NK-92 treated with Interleukin-12 subunit alpha and Interleukin-12 subunit beta, amount 100 ng/mL, for 24 hours (cell line): ENCODE results near the gene MSI2.
"Not testable (repeated sequence)": the region's sequence is repeated elsewhere in the genome, so short reads cannot be mapped to it uniquely, and the experiment has no call there.

Experiments
- DNase-seq: peaks from one replicate; lab custom pipeline; 2025; lab: John Stamatoyannopoulos, UW

MSI2 gene

DNA sequence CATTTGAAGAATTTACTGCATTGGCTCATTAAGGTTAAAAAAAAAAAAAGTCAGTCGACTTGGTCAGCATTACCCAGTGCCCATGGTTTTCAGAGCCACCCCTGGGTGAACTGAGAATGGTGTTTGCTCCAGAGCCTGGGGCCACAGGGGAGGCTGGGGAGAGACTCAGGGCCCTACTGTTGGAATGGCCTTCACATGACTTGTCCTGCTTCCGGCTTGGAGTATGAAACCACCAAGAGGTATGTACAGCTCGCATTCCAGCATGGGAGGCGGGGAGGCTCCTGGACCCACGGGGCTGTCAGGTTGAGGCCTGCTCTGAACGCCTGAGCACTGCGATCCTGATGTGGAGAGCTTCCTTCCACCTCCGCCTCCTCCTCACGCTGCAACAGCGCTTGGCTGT lies 36.8 kb downstream of the MSI2 start:
- DNase-seq = no peak

DNA sequence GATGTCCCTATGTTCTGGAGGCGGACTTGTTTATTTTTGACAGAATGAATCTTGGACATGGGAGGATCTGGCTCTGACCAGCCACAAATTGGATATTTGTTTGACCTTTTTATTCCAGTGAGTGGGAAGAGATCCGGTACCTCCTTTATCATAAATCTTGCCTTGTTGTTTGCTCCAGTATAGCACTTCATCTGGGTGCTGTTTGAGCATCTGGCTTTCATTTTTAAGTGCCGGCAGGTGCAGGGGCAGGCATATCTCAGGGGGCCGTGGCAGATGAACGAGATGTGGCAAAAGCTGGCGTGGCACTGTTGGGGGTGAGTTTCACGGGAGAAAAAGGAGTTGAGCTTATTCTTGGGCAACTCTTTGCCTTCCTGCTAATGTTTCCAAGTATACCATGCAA lies 37.8 kb downstream of the MSI2 start:
- DNase-seq = no peak

DNA sequence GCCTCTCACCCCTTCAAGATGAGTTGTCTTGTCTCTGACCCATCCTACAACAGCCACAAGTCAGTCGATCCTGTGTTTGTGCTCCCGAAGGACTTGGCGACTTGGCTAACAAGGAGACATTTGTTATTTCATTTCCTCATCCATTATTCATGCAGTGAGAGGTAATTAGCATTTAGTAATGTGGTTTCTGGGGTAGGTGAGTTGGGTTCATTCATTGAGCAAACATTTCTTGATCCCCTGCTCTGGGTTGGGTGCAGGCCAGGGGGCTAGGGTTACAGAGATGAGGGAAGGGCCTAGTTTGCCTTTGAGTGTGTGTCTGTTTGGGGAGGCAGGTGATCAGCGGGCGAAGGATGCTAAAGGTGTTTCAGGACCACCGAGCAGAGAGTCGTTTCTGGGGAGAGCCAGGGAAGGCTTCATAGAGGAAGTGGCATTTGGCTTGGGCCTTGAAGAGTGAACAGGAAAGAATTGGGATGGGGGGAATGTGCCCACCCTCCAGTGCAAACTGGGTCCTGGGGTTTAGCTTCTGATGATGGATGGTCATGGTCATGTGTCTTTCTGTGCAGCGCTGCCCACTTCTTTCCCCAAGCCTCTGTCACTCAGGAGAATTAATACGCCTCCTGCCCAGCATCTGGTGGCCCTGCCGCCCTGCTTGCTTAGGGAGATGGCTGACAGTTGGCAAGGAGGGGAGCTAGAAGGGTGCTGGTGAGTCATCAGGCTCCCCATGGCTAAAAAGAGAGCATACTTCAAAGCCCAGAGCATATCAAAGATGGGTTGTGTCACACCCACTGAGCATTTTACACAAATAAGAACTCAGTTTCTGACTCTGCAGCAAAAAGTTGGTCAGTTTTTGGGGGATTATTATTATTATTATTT lies 38.5 kb downstream of the MSI2 start:
- DNase-seq = no peak

DNA sequence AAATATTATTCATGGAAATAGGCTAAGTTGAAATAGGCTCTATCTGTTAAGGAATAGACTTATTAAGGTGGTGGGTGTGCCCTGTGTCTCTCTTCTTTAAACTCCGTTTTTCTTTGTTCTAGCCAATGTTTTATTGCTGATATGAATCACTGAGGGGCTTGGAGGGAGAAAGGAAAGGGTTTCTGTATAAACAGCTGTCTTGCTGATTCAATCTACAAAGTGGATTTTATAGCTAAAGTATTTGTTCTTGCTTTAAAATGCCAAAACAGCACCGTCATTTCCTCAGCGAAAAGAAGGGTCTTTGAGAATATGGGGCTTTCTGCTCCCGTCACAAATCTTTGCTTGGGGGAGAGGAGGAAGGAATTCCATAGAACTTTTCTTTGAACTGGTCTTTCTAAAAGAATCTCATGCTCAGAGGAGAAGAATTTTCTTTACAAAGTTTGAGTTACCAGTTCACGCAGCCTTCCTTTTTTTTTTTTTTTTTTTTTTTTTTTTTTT lies 39.3 kb downstream of the MSI2 start:
- no peak for DNase-seq

DNA sequence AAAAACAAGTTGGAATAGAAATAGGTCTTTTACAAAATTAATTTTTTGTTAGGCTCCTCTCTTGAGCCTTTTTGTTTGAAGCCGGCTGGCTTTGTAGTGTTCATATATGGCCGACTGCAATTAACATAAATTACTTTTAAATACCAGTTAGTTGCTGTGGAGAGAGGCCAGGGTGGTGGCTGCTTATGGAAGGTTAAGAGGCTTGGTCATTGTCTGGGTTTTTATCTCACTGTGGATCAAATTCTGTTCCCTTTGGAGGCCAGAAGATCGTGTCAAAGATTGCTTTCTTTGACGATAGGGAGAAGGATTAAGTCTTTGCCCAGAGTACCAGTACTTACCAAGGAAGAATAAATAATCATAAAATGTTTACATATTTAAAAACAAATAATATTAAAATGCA lies 39.9 kb downstream of the MSI2 start:
- no peak for DNase-seq

DNA sequence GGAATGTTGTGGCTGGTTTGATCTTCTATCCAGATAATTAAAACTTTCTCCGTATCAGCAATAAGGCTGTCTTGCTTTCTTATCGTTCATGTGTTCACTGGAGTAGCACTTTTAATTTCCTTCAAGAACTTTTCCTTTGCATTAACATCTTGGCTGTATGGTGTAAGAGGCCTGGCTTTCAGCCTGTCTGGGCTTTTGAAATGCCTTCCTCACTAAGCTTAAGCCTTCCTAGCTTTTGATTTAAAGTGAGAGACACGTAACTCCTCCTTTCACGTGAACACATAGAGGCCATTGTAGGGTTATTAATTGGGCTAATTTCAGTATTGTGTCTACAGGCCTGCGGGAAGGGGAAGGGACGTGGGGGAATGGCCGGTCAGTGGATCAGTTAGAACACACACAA lies 42.9 kb downstream of the MSI2 start:
- no peak for DNase-seq

DNA sequence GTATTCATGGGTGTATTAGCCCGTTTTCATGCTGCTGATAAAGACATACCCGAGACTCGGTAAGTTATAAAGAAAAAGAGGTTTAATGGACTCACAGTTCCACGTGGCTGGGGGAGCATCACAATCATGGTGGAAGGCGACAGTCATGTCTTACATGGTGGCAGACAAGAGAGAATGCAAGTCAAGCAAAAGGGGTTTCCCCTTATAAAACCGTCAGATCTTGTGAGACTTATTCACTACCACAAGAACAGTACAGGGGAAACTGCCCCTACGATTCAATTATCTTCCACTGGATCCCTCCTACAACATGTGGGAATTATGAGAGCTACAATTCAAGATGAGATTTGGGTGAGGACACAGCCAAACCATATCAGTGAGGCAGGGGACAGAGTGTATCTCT lies 44.3 kb downstream of the MSI2 start:
- not testable (repeated sequence) for DNase-seq

DNA sequence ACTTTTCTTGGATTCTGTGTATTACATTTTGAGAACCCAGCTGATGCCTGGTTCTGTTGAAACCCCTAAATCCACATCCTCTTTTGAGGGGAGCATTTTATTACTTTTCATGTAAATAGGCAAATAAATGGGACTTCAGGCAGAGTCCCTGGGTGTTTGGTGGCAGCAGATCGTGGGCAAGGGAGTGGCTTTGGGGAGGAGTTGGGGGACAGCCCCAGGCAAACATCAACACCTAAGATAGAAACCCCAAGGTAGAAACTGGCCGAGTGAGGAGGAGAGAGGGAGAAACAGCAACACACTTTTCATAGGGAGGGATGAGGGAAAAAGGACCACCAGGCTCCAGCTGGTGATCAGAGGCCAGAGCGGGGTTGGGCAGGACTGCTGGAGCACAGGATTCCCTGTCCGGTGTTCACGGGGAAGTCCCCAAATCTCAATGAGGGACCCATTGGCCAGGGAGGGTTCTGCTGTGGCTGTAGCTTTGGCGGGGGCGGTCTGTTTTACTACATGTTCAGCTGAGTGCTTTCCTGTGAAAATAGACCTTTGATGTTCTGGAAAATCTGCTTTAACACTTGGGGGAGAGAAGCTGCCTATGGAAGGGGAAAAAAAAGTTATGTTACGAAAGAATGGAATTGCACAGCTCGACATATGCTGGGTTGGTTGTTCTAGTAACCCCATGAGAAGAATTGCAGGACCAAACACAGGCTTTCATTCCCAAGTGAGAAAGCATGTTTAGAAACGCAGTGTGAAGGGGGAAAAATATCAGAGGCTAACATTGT lies 46.6 kb downstream of the MSI2 start:
- no peak for DNase-seq

DNA sequence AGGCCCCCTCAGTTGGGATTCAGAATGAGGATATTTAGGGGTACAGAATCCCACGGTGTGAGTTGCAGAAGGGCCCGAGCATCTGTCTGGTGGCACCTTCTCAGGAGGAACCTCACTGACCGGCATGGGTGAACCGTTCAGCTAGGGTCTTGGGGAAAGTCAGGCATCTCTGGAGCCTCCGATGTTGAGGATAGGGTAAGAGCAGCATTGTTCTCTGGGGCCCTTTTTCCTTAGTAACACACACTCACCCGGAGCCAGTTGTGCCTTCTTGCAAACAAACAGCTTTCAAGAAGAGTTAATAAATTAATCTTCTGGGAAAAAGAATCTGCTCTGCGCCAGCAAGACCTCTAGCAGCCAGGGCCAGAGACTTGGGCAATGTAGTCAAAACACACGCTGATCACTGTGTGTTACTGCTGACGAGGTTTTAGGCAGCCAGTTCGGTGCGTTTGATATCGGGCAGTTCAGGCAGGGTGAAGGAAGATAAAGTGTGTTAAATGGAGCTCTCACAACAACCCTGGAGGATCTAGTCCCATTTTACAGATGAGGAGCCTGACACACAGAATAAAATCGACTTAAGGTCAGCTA lies 48.9 kb downstream of the MSI2 start:
- DNase-seq = no peak

DNA sequence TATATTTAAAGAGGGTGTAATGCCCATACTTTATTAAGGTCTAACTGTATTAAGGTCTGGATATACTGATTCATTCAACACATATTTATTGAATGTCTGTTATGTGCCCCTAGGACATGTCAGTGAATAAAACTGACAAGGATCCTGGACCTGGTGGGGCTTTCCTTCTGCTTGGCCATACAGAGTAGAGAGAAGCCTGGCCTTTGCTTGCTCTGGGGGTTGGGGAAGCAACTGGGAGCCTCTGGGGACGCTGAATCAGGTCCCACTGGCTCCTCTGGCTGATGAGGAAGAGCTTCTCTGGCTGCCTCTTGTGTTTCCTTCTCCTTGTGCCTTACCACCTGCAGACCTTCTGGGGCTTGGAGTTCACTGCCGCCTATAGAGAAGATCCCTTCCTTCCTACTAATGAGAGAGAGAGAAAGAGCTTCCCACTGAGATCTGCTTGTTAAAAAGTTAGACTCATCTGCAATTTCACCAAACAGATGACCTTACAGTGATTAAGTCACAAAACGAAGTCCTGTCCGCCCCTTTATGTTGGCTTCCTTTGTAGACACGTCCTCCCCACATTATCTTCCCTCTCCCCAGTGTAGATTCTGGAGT lies 49.7 kb downstream of the MSI2 start:
- DNase-seq = no peak

DNA sequence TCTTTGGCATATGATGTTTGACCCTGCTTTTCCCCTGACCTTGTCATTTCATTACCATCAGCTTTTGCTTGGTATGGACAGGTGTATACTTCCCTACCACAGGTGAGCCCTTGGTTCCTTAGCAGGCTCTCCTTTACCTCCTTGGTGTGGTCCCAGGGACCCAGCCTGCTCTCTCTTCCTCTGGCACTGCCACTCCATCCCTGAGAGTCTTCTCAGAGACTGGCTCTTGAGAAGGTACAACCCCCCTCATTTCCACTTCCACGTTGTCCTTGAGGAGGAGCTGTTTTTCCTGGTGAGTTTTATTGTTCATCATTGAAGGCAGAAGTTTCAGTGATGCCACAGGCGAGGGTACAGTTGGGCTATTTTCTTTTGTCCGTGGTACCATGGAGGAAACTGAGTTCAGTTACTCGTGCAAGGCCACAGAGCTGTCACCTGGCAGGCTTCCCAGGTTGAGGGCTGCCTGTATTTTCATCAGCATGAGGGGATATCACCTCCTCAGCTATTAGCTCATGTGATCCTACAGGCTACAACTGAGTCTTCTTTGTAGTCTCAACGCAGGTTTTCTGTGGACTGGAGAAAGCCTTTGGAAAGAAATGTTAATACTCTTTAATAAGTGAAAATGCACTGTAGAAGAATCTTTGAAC lies 52.3 kb downstream of the MSI2 start:
- no peak for DNase-seq

DNA sequence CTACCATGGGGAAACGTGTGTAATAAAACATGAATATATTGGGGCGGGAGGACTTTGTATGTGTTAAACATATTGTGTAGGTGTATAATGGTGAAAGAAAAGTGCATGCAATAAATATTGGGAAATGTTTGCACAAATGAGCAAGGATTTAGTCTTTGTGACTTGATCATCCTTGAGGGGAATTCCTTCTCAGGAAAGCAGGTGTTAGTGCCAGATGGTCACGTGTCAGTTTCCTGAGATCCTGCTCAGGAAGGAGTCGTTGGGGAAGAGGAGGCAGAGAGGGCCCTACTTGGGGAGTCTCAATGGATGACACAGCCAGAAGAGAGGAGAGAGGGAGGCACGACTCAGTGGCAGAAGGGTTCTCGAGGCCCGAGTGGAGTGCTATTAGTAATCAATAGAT lies 53.2 kb downstream of the MSI2 start:
- DNase-seq = no peak

DNA sequence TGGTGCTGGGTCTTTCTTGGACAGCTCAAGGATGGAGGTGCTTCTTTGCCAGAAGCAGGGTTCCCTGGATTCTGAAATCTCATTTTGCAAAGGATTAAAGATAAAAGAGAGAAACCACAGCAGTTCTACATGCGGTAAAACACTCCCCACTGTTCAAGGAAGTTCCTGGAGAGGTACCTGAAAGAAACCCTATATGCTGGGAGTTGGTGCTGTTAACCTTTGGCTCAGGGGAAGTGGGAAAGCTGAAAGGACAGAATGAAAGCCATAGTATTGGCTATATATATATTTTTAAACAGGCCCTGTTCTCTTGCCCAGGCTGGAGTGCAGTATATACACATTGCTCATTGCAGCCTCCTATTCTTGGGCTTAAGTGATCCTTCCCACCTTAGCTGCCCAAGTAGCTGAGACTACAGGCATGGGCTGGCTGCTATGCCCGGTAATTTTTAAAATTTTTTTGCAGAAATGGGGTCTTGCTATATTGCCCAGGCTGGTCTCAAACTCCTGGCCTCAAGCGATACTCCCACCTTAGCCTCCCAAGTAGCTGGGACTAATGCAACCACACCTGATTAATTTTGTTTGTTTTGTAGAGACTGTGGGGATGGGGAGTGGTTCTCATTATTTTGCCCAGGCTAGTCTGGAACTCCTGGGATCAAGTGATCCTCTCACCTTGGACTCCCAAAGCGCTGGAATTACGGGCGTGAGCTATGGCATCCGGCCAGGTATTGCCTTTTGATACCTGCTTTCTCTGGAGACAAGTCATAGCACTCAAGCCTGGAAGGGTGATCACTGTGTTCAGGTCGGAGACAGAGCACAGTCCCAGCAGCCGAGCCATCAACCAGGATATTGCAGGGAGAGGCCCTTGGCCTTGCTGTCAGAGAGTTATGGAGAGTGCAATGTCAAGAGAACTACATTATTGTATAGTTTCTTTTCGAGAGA lies 55.2 kb downstream of the MSI2 start:
- DNase-seq = no peak

DNA sequence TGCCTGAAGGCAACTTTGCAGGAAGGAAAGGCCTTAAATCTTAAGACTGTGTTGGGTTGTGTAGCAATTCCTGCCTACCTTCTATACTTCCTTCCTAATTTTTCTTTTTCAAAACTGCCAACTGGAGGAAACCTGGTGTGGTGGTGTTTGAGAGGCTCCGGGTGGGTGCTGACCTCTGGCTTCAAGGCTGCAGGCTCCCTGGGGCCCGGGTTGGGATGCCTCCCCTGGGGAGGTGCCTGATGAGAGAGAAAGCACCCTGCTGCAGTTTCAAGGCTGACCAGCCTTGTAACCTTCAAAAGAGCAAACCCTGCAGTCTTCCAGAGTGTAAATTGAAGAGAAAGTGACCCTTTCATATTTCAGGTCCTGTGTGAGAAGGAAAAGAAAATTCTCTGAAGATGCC lies 55.9 kb downstream of the MSI2 start:
- no peak for DNase-seq

DNA sequence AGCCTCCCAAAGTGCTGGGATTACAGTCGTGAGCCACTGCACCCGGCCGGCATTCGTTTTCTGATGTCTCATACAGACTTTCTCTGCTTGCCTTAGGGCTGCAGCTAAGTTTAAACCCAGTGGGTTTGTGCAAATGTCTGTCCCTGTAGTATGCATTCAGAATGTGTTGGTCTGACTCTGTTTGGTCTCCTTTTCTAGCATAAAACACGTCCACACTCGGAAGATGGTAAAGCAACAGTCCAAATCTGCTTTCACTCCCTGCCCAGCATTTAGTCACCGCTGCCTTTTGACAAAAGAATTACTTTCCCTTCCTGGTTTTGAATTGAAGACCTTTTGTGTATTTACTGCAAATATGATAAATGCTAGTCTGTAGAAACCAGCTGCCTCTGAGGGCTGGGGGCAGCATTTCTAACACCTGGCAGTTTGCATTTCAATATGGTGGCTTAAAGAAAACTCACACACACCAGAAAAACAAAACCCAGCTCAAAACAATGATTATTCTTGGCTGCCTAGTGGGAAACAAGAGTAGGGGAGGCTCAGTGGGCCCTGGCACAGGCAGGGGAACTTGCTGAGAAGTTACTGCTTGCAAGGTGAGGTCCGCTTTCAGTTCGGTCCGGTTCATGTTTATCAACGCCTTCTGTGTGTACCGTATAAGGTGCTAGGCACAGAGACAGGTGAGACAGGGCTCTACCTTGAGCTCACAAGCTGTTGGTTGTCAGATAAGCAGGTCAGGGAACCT lies 56.9 kb downstream of the MSI2 start:
- DNase-seq = no peak

DNA sequence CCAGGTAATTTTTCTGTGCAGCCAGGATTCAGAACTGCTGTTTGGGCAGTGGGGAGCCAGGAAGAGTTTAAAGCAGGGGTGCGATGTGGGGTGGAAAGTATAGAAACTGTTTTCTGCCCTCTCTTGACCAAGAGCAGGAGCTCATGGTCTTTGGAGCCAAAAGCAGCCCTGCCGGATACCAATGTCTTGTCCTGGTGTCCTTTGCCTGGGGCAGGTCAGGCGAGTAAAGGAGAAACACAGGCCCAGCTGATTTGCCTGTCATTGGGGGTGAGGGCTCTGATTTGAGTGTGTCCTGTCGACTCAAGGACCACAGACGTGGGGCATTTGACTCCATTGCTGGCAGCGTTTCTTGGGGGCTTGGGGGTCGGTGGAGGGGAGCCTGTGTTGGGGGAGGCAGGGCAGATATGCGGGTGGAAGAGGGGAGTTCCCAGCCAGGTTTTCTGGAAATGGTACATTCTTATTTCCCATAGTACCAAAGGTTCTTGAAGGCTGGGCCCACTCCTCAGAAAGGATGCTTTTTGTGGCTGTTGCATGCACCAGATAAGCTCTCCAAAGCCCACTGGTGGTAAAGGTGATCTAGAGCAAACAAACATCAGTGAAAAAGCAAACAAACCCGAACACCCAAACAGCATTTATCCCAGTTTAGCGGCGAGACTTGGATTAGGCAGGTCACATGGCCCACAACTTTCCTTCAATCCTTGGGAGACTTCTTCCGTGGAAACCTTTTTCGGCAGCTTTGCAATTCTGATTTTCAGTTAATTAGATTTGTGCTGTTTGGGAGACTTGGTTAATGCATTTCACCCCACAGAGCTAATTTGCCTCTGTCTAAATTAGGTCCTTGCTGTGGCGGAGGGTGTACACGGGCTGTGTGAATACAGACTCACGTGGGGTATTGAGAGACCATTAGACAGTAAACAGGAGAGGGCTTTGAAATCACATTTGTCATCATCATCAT lies 59.0 kb downstream of the MSI2 start:
- DNase-seq = no peak

DNA sequence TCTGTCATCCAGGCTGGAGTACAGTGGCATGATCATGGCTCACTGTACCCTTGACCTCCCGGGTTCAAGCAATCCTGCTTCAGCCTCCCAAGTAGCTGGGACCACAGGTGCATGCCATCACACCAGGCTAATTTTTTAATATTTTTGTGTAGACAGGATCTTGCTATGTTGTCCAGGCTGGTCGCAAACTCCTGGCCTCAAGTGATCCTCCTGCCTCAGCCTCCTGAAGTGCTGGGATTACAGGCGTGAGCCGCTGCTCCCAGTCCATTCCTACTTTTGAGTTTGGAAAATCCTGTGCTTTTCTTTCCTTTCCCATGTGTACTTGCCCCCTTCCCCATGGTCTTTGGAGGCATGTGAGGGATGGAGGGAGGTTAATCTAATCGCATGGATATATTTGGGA lies 60.0 kb downstream of the MSI2 start:
- DNase-seq = no peak

DNA sequence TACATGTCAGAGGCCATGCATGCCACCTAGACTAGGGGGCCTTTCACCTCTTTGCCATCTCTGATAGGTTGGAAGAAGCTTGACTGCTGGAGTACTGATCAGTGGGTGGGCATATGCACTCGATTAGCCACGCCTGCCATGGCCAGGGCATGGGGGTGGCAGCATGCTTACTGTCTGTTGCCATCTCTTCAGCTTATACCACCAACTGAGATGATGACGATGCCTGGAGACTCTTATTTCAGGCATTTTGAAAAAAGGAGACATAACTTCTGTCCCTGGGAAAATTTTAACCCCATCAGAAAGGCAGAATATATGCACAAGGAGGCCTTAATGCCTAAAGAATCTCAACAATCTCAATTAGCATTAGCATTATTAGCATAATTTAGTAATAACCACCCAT lies 60.8 kb downstream of the MSI2 start:
- no peak for DNase-seq

DNA sequence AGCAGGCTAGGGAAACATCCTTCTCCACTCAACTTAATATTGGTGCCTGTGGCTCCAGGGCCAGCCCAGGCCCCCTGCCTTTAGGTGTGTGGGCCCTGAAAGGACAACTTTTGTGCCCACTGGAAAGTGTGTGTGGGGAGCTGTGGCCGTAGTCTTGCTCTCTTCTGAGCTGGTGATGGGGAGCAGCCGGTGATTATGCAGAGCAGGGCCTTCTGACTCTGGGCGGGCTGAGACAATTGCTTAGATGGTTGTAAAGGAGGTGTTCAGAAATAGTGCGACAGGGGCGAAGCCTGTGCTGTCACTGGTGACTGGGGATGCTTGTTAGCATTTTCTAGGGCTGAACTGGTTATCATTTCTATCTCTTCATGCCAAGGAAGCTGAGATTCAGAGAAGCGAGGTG lies 62.6 kb downstream of the MSI2 start:
- DNase-seq = no peak
